ENCODE results near the gene XYLT1. TPM values are rescaled to one million over a fixed set of nuclear protein-coding genes. Genes with fewer than 3 reads are reported as not detected.

The XYLT1 gene
- total and polyA plus RNA-seq, 10 of the 15 experiments (the other 5 are each of a cell fraction or from before 2014, with no cell fraction given): 0.88 to 14.8 (median 5.8) TPM

GRCh38 chr16:17293813-17294558 lies 176.8 kb downstream of the XYLT1 start:
- H4K20me1 ChIP-seq (ENCODE audit: control insufficient read depth, insufficient read depth): no peaks in the 10 kb centered on the region
- ChIA-PET RAD21 (ENCODE audit: unreplicated experiment) (interaction anchor here (1.7 kb wide), 1 partner anchor 174 kb away, joined by 5 read pairs; no protein-coding TSS in a partner anchor), CTCF (interaction anchor here (0.6 to 1.2 kb wide), 4 partner anchors 15 to 413 kb away, joined by 3 read pairs; no protein-coding TSS in a partner anchor), SMC1A (ENCODE audit: uncharacterized antibody, unreplicated experiment) (interaction anchor here (0.7 to 12.6 kb wide), 4 partner anchors 8 to 1510 kb away, joined by 3 to 241 read pairs (median 41); no protein-coding TSS in a partner anchor), POLR2A (interaction anchor here (1.6 kb wide), 1 partner anchor 8 kb away, joined by 6 read pairs; no protein-coding TSS in a partner anchor)
- in situ Hi-C loops (cut with MboI): no loop called here
- H3K79me2 ChIP-seq (ENCODE audit: control insufficient read depth, insufficient read depth, low read length): no peaks in the 10 kb centered on the region
- no peak overlapping the region for H2AFZ ChIP-seq (ENCODE audit: control insufficient read depth, low read depth, low read length)
- no peak overlapping the region for H3K4me2 ChIP-seq (ENCODE audit: control insufficient read depth, insufficient read depth)
- FAIRE-seq (no peak), ATAC-seq (no peak), DNase-seq (ENCODE audit: low read depth, low spot score) (no peak)
- no TSS peak for BruUV-seq (replicated peaks)
- H3K27ac ChIP-seq (ENCODE audit: control insufficient read depth, insufficient read depth): no peak overlapping the region
- no peaks in the 10 kb centered on the region for H3K36me3 ChIP-seq (ENCODE audit: control insufficient read depth in 2 of 2, insufficient read depth in 2 of 2, low read length in 1 of 2)
- no peaks in the 10 kb centered on the region for H3K27me3 ChIP-seq (replicated peaks in 1 of 2; ENCODE audit: control insufficient read depth in 2 of 2, insufficient read depth in 2 of 2, low read length in 1 of 2)
- H3K9ac ChIP-seq (ENCODE audit: control insufficient read depth, insufficient read depth, low read length): no peak overlapping the region
- H3K4me1 ChIP-seq (ENCODE audit: control insufficient read depth, insufficient read depth, low read length): no peaks in the 10 kb centered on the region
- TF ChIP-seq NR2C1 (IDR thresholded peaks at IDR 0.05) (no peak), FOXK2 (IDR thresholded peaks at IDR 0.05) (no peak), BHLHE40 (IDR thresholded peaks at IDR 0.05; ENCODE audit: borderline replicate concordance in 1 of 2, low read depth in 2 of 2, low read length in 1 of 2) (no peak), GATAD2B (conservative IDR thresholded peaks at IDR 0.05; ENCODE audit: low read depth) (no peak), TCF3 (IDR thresholded peaks at IDR 0.05; ENCODE audit: borderline replicate concordance, insufficient read depth, low read depth, low read length) (no peak), ZBTB4 (CRISPR knock-in tag; IDR thresholded peaks at IDR 0.05) (no peak), SIN3A (IDR thresholded peaks at IDR 0.05; ENCODE audit: low read depth, low read length) (no peak), GABPA (IDR thresholded peaks at IDR 0.05; ENCODE audit: low read depth) (no peak), BACH1 (IDR thresholded peaks at IDR 0.05; ENCODE audit: borderline replicate concordance) (no peak), MEF2A (IDR thresholded peaks at IDR 0.05; ENCODE audit: insufficient read depth, low read depth, low read length) (no peak), KLF5 (IDR thresholded peaks at IDR 0.05; ENCODE audit: partially characterized antibody) (no peak), IKZF1 (conservative IDR thresholded peaks at IDR 0.05) (no peak), PML (IDR thresholded peaks at IDR 0.05; ENCODE audit: low read length) (no peak)
- WGBS (ENCODE audit: insufficient coverage, insufficient replicate concordance, low lambda C conversion rate, missing lambda C conversion rate): 76% methylated on average over 9 of the region's 9 CpGs
- intact Hi-C loops (cut with micrococcal nuclease; ENCODE audit: unreplicated experiment): no loop called here
- no peaks in the 10 kb centered on the region for H3K9me3 ChIP-seq (replicated peaks; ENCODE audit: control insufficient read depth, insufficient read depth, low read length)
- no peak overlapping the region for H3K4me3 ChIP-seq

All from GM12878 (cell line).